ENCODE data around the gene SPON1. TPM values are rescaled to one million over a fixed set of nuclear protein-coding genes. Genes with fewer than 3 reads are reported as not detected.

Gene SPON1
- total and polyA plus RNA-seq, 12 donors, result 2.7 to 116 (median 34.4) TPM

GRCh38 chr11:14212986-14213385, 250.5 kb downstream of the SPON1 start:
- no peak for TF ChIP-seq POLR2A (IDR thresholded peaks at IDR 0.05)
- TF ChIP-seq, protein P1, sequence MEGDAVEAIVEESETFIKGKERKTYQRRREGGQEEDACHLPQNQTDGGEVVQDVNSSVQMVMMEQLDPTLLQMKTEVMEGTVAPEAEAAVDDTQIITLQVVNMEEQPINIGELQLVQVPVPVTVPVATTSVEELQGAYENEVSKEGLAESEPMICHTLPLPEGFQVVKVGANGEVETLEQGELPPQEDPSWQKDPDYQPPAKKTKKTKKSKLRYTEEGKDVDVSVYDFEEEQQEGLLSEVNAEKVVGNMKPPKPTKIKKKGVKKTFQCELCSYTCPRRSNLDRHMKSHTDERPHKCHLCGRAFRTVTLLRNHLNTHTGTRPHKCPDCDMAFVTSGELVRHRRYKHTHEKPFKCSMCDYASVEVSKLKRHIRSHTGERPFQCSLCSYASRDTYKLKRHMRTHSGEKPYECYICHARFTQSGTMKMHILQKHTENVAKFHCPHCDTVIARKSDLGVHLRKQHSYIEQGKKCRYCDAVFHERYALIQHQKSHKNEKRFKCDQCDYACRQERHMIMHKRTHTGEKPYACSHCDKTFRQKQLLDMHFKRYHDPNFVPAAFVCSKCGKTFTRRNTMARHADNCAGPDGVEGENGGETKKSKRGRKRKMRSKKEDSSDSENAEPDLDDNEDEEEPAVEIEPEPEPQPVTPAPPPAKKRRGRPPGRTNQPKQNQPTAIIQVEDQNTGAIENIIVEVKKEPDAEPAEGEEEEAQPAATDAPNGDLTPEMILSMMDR (IDR thresholded peaks at IDR 0.05), result no peak
- Histone ChIP-seq H3K27me3 (no peaks in the 10 kb centered on the region), H3K4me3 (no peak overlapping the region), H3K4me1 (replicated peaks in 1 of 2) (no peaks in the 10 kb centered on the region), H3K36me3 (replicated peaks in 1 of 2) (no peaks in the 10 kb centered on the region), H3K27ac (no peak overlapping the region), H3K9me3 (replicated peaks in 1 of 3) (no peaks in the 10 kb centered on the region)
- intact Hi-C loops (cut with DNase I), result no loop called here
- no peak for DNase-seq

DNA sequence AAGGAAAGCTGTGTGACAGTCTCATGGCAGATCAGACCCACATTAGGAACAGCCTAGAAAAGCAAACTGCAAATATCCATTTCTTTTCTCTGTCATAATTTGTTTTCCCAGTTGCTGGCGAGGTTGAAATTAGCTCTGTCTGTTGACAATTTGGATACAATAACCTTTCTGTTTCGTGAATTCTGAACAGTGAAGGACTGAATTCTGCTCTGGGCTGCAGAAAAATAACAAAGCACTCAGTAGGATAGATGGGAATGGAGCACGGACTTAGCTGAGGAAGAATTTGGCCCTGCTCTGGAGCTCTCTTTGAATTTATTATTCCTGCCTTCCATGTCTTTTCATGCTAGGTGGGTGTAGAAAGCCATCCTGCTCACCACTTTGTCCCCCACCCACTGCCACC, 256.2 kb downstream of the SPON1 start:
- WGBS, 4 donors, result 77 to 85% (median 84%) methylated on average over 3 of the region's 3 CpGs
- Histone ChIP-seq H3K4me1 (replicated peaks in 1 of 2) (no peaks in the 10 kb centered on the region), H3K4me3 (no peak overlapping the region), H3K9me3 (replicated peaks in 1 of 3) (no peaks in the 10 kb centered on the region), H3K27me3 (no peaks in the 10 kb centered on the region), H3K36me3 (replicated peaks in 1 of 2) (no peaks in the 10 kb centered on the region), H3K27ac (no peak overlapping the region)
- DNase-seq, result no peak
- TF ChIP-seq POLR2A (IDR thresholded peaks at IDR 0.05), result no peak
- TF ChIP-seq, protein P1 (IDR thresholded peaks at IDR 0.05), result no peak
- intact Hi-C loops (cut with DNase I), result no loop called here

DNA sequence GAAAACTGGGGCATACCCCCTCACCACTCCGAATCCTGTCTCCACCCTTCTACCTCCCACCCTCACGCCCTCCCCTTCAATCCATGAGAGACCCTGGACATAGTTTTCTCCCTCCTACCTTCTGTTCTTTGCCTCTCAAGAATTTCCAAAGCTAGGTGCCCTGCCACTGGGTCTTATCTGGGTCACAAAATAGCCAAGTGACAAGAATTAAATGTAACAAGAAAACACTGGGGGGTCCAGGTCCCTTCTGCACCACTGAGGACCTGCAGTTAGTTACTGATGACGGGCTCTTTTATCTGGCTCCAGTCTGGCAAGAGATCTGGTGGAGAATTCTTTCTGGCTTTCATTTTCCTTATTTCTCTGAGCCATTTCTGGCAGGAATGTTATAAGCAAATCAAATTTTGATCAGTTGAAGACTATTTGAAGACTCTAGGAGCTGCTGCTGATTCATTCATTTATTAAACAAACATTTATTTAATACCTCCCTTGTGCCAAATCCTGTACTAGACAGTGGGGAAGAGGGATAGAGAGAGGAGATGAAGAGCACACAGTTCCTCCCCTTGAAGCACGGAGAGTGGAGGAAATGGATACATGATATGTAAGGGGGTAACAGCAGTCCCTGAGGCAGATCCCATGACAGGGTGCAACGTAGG, 261.2 kb downstream of the SPON1 start:
- Histone ChIP-seq H3K9me3 (replicated peaks in 1 of 3) (no peaks in the 10 kb centered on the region), H3K27ac (no peak overlapping the region), H3K36me3 (replicated peaks in 1 of 2) (no peaks in the 10 kb centered on the region), H3K4me3 (no peak overlapping the region), H3K4me1 (replicated peaks in 1 of 2) (no peaks in the 10 kb centered on the region), H3K27me3 (no peaks in the 10 kb centered on the region)
- 70 to 75% (median 71%) methylated on average over 5 of the region's 5 CpGs for WGBS, 4 donors
- intact Hi-C loops (cut with DNase I), result no loop called here
- TF ChIP-seq, protein P1 (IDR thresholded peaks at IDR 0.05), result no peak
- TF ChIP-seq POLR2A (IDR thresholded peaks at IDR 0.05), result no peak
- no peak for DNase-seq

GRCh38 chr11:14224395-14224794, 261.9 kb downstream of the SPON1 start:
- intact Hi-C loops (cut with DNase I), result no loop called here
- H3K4me3 ChIP-seq, result no peak overlapping the region
- no peak overlapping the region for H3K27ac ChIP-seq
- no peaks in the 10 kb centered on the region for H3K36me3 ChIP-seq (replicated peaks in 1 of 2)
- no peaks in the 10 kb centered on the region for H3K4me1 ChIP-seq (replicated peaks in 1 of 2)
- TF ChIP-seq, protein P1 (IDR thresholded peaks at IDR 0.05), result no peak
- TF ChIP-seq POLR2A (IDR thresholded peaks at IDR 0.05), result no peak
- DNase-seq, result no peak
- no peaks in the 10 kb centered on the region for H3K27me3 ChIP-seq
- no peaks in the 10 kb centered on the region for H3K9me3 ChIP-seq (replicated peaks in 1 of 3)
- 55 to 75% (median 72%) methylated on average over 2 of the region's 2 CpGs for WGBS, 4 donors
